Superior temporal gyrus (tissue), 1 donor: ENCODE results near the gene ABRAXAS1.

Experiments used
- DNase-seq: peaks from one replicate; pipeline ENCODE4 v3.0.0-alpha.2; 2016; ENCODE audit errors: extremely low spot score

The ABRAXAS1 gene

GRCh38 chr4:83454686-83455085, 30.2 kb downstream of the ABRAXAS1 start:
- DNase-seq: no peak

DNA sequence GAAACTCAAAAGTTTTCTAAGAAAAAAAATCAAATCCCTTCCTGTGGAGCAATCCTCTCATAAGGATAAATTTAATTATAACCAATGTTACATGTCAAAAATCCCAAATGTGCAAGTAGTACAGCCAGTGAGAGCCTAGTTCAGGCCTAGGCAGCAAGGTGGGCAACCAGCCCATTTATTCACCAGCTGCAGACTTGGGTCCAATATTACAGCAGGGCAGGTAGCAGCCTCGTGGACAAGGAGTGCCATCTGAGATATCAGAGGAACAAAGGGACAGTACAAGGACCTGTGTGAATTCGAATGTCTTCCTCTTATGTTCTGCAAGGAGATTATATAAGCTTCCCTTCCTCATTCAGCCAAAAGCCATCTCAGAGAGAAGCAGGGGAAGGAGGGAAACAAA, 35.9 kb downstream of the ABRAXAS1 start:
- DNase-seq: no peak

DNA sequence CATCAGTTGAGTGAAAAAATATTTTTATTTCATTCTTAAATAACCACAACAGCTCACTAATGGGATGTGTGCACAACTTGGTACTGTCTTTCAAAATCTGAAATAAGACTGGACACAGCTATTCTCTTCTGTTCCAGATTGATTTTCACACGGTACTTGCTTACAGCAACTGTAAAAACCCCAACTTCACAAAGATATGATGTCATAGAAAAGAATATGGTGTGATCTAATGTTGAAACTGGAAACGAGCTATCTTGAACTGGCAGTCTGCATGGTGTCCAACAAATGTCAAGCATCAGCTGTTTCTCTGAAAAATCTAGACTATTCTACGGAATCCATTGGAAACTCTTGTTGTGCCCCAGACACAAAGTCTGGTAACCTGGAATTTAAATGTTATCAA, 44.0 kb downstream of the ABRAXAS1 start:
- DNase-seq: no peak

DNA sequence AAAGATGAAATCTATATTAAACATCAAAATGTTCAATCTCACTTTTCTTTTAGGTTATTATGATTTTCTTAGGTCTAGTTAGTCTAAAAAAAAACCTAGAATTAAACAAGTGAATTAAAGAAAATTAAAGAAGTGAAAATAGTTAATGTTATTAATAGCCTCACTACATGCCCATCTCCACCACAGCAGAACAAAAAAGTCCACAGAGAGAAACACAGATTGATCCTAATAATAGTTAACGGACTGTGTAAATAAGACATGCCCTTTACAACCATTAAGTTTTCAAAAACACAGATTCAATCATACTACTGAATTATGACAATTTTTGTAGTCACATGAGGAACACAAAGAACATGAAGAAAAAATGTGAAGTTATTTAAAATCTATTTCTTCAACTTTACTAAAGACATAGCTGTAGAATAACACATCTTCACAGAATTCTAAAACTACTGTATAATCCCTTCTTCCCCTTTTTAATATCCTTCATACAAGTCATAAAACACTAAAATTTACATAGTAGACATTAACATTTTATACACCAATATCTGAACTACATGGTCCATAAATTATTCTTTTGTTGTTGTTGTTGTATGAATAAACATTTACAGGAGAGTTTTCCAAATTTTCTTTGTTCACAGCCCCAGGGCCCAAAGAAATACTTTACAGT, 44.6 kb downstream of the ABRAXAS1 start:
- DNase-seq: no peak

- no peak for DNase-seq
These were observed 46.2 kb downstream of the ABRAXAS1 start for GRCh38 chr4:83438719-83439118.

- DNase-seq: no peak
These were observed 48.2 kb downstream of the ABRAXAS1 start for GRCh38 chr4:83436680-83437079.

- no peak for DNase-seq
These were observed 53.7 kb downstream of the ABRAXAS1 start for GRCh38 chr4:83431200-83431599.

DNA sequence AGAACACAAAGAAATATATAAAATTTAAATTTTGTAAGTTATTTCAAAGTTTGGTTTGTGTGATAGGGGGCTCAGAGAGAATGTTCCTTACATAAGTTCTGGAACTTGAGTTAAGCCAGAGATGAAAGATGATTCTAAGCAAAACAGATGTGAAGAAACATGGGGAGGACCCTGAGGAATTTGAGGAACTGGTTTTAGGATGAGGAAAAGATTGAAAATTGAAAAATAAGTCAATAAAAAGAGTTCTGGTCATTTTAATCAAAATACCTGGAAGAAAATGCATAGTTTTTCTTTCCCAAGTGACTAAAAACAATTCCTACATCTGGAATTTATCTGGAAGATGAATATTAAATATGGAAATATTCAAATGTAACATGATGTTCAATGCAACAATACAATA, 66.7 kb downstream of the ABRAXAS1 start:
- DNase-seq: no peak

- no peak for DNase-seq
These were observed 67.3 kb downstream of the ABRAXAS1 start for GRCh38 chr4:83417566-83417965.

GRCh38 chr4:83413676-83414075, 71.2 kb downstream of the ABRAXAS1 start:
- DNase-seq: no peak
